Measurements from ENCODE around the gene KIF3A.

DNA sequence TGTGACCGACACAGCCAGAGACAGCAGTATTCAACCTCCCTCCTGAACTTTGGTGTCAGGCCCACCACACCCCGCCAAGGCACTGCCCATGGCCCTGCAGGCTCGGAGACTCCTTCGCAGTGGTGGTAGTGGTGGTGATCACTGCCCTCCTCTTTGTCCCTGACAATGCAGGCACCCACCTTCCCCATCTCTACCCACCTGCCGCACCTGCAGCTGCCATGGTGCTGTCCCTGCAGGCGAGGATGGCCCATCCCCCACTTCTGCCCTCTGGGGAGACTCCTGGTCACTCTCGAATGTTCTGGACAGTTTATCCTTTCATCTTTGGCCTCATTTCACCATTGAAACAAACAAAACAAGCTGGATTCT, 67.9 kb downstream of the KIF3A start:
- TF ChIP-seq TCF7L2 (IDR thresholded peaks at IDR 0.05; ENCODE audit: borderline replicate concordance, extremely low read depth, insufficient read depth, insufficient read length) (no peak), ZNF274 (IDR thresholded peaks at IDR 0.05; ENCODE audit: low read depth, low read length) (no peak), CTCF (IDR thresholded peaks at IDR 0.05 in 2 of 3, conservative IDR thresholded peaks at IDR 0.05 in 1 of 3; ENCODE audit: borderline replicate concordance in 1 of 3, insufficient read depth in 1 of 3, low read depth in 2 of 3, low read length in 2 of 3) (no peak), RAD21 (IDR thresholded peaks at IDR 0.05; ENCODE audit: low read depth) (no peak), SP1 (IDR thresholded peaks at IDR 0.05; ENCODE audit: low read depth) (no peak), EZH2 (IDR thresholded peaks at IDR 0.05) (no peak), POLR2AphosphoS5 (IDR thresholded peaks at IDR 0.05; ENCODE audit: low read depth, low read length) (no peak), SRF (IDR thresholded peaks at IDR 0.05; ENCODE audit: low read depth) (no peak), EGR1 (IDR thresholded peaks at IDR 0.05; ENCODE audit: low read depth) (no peak), ATF3 (IDR thresholded peaks at IDR 0.05) (no peak), POLR2A (IDR thresholded peaks at IDR 0.05; ENCODE audit: borderline replicate concordance, extremely low read depth, insufficient read depth, insufficient read length) (no peak), FOSL1 (IDR thresholded peaks at IDR 0.05; ENCODE audit: low read depth) (no peak)
- TF ChIP-seq, protein P1, sequence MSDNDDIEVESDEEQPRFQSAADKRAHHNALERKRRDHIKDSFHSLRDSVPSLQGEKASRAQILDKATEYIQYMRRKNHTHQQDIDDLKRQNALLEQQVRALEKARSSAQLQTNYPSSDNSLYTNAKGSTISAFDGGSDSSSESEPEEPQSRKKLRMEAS (IDR thresholded peaks at IDR 0.05), result no peak
